ENCODE results near the gene GGCX.
A peak's percentile ranks its signal among the peaks of the same experiment; 100 is the strongest.

Gene GGCX

GRCh38 chr2:85605406-85606115 is 44.3 kb upstream of the GGCX start (continued):
- no peak for TF ChIP-seq AEBP2 (tag by site-specific recombination; IDR thresholded peaks at IDR 0.05; ENCODE audit: borderline replicate concordance)
- no peak for TF ChIP-seq ZNF133 (tag by site-specific recombination; IDR thresholded peaks at IDR 0.05)
- no peak for TF ChIP-seq ZNF658 (tag by site-specific recombination; IDR thresholded peaks at IDR 0.05)
- TF ChIP-seq MYNN (tag by site-specific recombination; IDR thresholded peaks at IDR 0.05; ENCODE audit: borderline replicate concordance) = peak; percentile 52; the same call in 1 of the 2 replicates
- no peak for TF ChIP-seq SP7 (tag by site-specific recombination; IDR thresholded peaks at IDR 0.05)
- TF ChIP-seq GLIS1 (tag by site-specific recombination; IDR thresholded peaks at IDR 0.05) = peak; percentile 9; the same call in 1 of the 2 replicates
- TF ChIP-seq BCL11B (tag by site-specific recombination; IDR thresholded peaks at IDR 0.05; ENCODE audit: low read depth) = no peak
- TF ChIP-seq ZIC2 (tag by site-specific recombination; IDR thresholded peaks at IDR 0.05) = no peak
- TF ChIP-seq PRDM10 (tag by site-specific recombination; IDR thresholded peaks at IDR 0.05) = peak; percentile 65; the same call in 1 of the 2 replicates
- TF ChIP-seq ZSCAN16 (tag by site-specific recombination; IDR thresholded peaks at IDR 0.05) = no peak
- peak; percentile 69; the same call in 1 of the 2 replicates for TF ChIP-seq ATF2 (tag by site-specific recombination; IDR thresholded peaks at IDR 0.05; ENCODE audit: low read depth)
- TF ChIP-seq ZNF19 (tag by site-specific recombination; IDR thresholded peaks at IDR 0.05; ENCODE audit: low read depth) = no peak
- no peak for TF ChIP-seq ZSCAN4 (tag by site-specific recombination; IDR thresholded peaks at IDR 0.05)
- TF ChIP-seq ZNF621 (tag by site-specific recombination; IDR thresholded peaks at IDR 0.05) = no peak
- no peak for TF ChIP-seq ZNF664 (tag by site-specific recombination; IDR thresholded peaks at IDR 0.05)
- TF ChIP-seq ZNF2 (tag by site-specific recombination; IDR thresholded peaks at IDR 0.05) = no peak
- no peak for TF ChIP-seq KLF1 (tag by site-specific recombination; IDR thresholded peaks at IDR 0.05)
- no peak for TF ChIP-seq PATZ1 (tag by site-specific recombination; IDR thresholded peaks at IDR 0.05)
- no peak for TF ChIP-seq ZNF266 (tag by site-specific recombination; IDR thresholded peaks at IDR 0.05; ENCODE audit: low read depth)
- TF ChIP-seq PRDM6 (tag by site-specific recombination; IDR thresholded peaks at IDR 0.05) = 0 out of 2 replicates have a peak, but pooled peaks have one; percentile 36
- TF ChIP-seq ZNF692 (tag by site-specific recombination; IDR thresholded peaks at IDR 0.05) = no peak
- no peak for TF ChIP-seq ZNF701 (tag by site-specific recombination; IDR thresholded peaks at IDR 0.05)
- TF ChIP-seq ZNF214 (tag by site-specific recombination; IDR thresholded peaks at IDR 0.05; ENCODE audit: borderline replicate concordance) = no peak
- TF ChIP-seq ZNF558 (tag by site-specific recombination; IDR thresholded peaks at IDR 0.05) = no peak
- no peak for TF ChIP-seq ZBTB17 (tag by site-specific recombination; IDR thresholded peaks at IDR 0.05)
- no peak for TF ChIP-seq GLIS2 (tag by site-specific recombination; IDR thresholded peaks at IDR 0.05)

Data from HEK293 (cell line).